SIG-M5 (cell line): ENCODE measurements around the gene CYP4B1.
"Not testable (repeated sequence)": the region's sequence is repeated elsewhere in the genome, so short reads cannot be mapped to it uniquely, and the experiment has no call there.

Experiments
- DNase-seq: peaks from one replicate; lab custom pipeline; 2025; lab: John Stamatoyannopoulos, UW

Gene CYP4B1

DNA sequence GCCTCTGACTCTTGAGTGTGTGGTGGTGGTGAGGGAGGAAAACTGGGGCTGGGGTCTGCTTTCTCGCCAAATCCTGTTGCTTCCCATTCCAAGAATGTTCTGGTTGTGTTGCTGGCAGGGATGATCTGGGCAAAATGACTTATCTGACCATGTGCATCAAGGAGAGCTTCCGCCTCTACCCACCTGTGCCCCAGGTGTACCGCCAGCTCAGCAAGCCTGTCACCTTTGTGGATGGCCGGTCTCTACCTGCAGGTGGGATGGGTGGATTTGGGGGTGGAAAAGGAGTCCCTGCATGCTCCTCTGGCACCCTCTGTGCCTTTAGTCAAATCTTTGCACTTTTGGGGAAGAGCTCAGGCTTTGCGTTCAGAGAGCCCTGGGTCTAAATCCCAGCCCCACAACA, 18.1 kb downstream of the CYP4B1 start:
- DNase-seq = no peak

DNA sequence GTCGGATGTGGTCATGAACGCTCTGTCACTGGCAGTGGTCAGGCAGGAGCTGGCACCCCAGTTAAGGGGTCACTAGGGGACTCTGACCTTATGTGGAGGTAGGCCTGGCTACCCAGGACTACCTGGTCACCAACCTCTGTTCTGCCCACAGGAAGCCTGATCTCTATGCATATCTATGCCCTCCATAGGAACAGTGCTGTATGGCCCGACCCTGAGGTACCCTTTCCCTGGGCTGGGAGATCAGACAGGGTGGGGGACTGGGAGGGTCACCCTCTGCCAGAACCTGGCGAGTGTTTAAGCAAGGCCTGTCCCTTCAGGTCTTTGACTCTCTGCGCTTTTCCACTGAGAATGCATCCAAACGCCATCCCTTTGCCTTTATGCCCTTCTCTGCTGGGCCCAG, 19.0 kb downstream of the CYP4B1 start:
- no peak for DNase-seq

- no peak for DNase-seq
Measured at GRCh38 chr1:46818591-46818990, 19.7 kb downstream of the CYP4B1 start.

DNA sequence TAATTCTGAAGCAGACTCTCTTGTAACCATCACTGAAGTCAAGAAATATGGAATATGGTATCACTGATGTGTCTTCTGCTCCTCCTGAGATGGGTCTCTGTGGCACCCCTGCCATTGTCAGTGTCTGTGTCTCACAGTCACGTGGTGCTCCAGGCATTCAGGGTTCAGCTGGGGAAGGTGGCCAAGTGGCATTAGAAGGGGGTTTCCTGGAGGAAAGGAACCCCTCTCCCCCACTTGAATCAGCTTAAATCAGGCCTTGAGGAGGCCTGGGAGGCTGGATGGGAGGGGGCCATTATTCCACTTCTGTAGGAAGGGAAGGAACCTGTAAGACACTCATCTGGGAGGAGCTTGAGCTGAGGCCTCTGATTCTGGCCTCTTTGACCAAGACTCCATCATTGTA, 20.5 kb downstream of the CYP4B1 start:
- DNase-seq = no peak

DNA sequence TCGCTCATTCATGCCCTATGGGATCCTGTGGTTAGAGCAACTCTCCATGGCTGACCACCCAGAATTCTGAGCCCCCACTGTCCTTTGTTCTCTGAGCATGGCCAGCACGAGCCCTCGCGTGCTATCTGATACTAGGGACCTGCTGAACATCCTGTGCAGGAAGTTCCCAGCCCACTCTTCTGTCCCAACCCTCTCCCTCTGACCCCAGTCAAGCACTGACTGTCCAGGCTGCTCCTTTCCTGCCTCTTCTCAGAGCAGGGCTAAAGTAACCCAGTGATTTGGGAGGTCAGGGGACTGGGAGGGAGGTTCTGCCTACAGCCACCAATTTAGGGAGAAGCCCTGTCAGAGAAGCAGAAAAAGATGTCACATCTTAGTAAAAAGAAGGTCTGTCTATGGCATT, 21.2 kb downstream of the CYP4B1 start:
- DNase-seq = no peak

DNA sequence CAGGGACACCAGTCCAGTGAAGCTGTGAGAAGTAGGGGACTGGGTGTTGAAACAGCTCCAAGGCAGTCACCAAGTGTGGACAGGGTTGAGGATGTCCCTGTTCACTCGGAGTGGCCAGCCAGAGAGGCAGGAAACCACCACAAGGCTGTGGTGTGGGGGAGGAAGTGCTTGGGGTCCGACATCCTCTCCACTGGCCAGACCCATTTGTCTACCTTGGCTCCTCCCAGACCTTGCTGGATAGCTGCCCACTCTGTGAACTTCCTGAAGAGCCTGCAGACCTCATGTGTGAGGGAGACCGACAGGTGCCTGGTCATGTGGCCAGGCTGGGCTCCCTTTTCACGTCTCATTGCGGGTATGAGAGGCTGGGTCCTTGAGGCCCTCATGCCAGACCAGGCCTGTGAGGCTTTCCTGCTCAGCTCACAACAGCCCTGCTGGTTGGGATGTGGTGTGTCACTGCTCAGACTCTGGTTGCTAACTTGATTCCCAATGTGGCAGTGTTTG, 21.8 kb downstream of the CYP4B1 start:
- DNase-seq = no peak

DNA sequence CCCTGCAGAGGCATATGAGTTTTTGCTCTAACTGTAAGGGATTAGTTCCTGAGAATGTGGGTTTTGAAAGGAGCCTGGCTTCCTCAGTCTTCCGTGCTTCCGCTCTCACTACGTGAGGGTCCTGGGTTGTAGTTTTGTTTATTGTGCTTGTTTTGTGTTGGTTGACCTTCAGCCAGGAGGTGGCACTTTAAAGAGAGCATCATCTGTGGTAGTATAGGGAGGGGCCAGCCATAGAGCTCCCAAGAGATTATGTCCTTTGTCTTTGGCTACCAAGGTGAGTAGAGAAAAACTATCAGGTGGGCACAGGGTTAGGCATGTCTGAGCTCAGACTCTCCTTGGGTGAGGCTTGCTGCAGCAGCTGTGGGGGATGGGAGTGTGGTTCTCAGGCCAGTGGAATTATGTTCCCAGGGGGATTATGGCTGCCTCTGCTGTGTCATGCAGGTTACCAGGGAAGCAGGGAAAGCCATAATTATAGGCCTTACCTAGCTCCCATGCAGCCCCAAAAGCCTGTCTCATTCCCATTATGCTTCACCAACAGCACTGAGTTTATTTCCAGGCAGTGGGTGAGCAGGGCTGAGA, 23.5 kb downstream of the CYP4B1 start:
- no peak for DNase-seq

- no peak for DNase-seq
Measured at GRCh38 chr1:46823151-46823550, 24.3 kb downstream of the CYP4B1 start.

- DNase-seq = not testable (repeated sequence)
Measured at GRCh38 chr1:46826892-46827291, 28.0 kb downstream of the CYP4B1 start.

DNA sequence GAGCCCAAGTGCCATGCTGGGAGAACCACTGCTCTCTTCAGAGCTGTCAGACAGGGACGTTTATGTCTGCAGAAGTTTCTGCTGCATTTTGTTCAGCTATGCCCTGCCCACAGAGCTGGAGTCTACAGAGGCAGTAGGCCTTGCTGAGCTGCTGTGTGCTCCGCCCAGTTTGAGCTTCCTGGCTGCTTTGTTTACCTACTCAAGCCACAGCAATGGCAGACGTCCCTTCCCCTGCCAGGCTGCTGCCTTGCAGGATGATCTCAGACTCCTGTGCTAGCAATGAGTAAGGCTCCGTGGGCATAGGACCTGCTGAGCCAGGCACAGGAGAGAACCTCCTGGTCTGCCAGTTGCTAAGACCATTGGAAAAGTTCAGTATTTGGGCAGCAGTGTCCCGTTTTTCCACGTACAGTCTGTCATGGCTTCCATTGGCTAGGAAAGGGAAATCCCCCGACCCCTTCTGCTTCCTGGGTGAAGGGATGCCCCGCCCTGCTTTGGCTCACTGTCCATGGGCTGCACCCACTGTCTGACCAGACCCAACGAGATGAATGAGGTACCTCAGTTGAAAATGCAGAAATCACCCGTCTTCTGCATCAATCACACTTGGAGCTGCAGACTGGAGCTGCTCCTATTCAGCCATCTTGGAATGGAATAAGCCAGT, 31.9 kb downstream of the CYP4B1 start:
- DNase-seq = no peak

- DNase-seq = not testable (repeated sequence)
Measured at GRCh38 chr1:46835469-46835868, 36.6 kb downstream of the CYP4B1 start.

DNA sequence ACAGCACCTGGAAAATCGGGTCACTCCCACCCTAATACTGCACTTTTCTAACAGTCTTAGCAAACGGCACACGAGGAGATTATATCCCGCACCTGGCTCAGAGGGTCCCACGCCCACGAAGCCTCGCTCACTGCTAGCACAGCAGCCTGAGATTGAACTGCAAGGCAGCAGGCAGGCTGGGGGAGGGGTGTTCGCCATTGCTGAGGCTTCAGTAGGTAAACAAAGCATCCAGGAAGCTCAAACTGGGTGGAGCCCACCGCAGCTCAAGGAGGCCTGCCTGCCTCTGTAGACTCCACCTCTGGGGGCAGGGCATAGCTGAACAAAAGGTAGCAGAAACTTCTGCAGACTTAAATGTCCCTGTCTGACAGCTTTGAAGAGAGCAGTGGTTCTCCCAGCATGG, 47.5 kb downstream of the CYP4B1 start:
- DNase-seq = not testable (repeated sequence)

- DNase-seq = not testable (repeated sequence)
Measured at GRCh38 chr1:46857660-46858065, 58.8 kb downstream of the CYP4B1 start.

DNA sequence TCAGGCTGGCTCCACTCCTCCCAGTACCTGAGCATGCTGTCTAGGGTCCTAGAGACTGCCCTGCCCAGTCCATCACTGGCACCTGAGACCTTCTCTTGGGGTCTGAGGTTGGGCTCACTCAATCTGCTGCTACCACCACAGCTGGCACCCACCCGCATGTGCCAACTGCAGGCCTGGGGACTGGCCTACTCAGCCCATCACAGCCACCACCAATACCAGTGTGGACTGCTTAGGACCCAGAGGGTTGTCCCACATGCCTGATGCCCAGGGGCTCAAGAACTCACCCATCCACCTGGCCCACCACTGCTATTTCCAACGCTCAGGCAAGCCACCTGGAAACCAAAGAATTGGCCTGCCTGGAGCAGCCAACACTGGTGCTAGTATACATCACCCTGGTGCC, 63.5 kb downstream of the CYP4B1 start:
- DNase-seq = no peak
